HG03039 (cell line): ENCODE measurements around the gene MAMSTR.

Experiments used
- ATAC-seq: cut with Tn5 transposase; IDR thresholded peaks from one replicate; pipeline ENCODE4 v1.9.1; 2021; ENCODE audit warnings: mild to moderate bottlenecking, moderate library complexity; ENCODE audit not compliant: unreplicated experiment

MAMSTR gene

DNA sequence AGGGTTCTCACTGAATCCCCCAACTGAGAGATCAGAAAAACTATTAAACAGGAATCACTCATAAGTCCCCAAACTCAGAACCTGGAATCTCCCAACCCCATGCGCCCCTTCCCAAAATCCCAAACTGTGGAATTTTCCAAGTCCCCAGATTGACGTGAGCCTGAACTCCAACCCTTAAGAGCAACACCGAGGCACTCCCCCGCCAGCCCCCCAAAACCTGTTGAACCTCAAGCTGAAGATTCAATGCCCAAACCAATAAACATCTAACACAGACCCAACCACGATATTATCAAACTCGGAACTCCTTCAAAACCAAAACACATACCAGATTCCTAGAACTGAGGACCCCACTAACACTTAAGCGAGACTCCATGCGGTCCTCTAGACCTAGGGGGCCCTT is 26.6 kb upstream of the MAMSTR start:
- ATAC-seq: no peak

- ATAC-seq: no peak
Measured at GRCh38 chr19:48745208-48745995, 25.9 kb upstream of the MAMSTR start.

- no peak for ATAC-seq
Measured at GRCh38 chr19:48742096-48742495, 22.6 kb upstream of the MAMSTR start.

GRCh38 chr19:48741129-48741999 is 21.8 kb upstream of the MAMSTR start:
- no peak for ATAC-seq

DNA sequence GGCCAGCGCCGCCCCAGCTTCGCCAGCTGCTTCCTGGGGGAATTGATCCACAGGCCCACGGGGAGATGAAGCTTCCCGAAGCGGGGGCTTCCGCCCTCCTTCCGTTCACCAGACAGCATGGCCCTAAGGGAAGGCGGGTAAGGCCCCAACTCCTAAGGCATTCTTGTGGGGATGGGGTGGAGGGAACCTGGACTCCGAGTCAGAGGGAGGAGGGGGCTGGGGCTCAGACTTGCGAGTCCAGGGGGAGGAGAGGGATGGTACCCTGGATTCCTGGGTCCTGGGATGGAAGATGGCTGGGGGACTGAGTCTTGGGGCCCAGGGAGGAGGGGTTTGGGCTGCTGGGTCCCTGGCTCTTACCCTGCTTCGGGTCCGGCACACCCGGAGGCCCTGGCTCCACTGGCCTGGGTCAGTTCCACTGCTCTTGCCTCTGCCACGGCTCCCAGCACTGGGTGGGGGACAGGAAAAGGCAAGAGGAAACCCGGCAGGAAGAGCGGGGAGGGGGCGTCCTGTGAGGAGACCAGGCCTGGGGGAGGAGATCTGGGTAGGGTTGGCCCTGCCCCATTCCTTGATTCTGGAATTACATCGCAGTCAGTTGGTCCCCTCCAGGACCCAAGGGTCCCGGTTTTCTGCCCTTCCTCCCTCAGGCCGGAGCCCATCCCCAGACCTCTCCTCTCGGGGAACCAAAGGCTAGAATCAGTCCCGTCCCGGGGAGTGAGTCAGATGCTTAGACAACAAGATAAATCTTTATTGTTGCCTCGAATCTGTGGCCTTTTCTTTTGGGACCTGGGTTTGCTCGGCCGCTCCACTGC is 20.8 kb upstream of the MAMSTR start, which contains the start of gene RASIP1:
TSS of gene RASIP1 (minus strand) at position 447 of the 809 bp plus-strand sequence. CDS start at position 119, 328 bp downstream.
- ATAC-seq: no peak

- no peak for ATAC-seq
Measured at GRCh38 chr19:48739404-48740163, 20.1 kb upstream of the MAMSTR start.

DNA sequence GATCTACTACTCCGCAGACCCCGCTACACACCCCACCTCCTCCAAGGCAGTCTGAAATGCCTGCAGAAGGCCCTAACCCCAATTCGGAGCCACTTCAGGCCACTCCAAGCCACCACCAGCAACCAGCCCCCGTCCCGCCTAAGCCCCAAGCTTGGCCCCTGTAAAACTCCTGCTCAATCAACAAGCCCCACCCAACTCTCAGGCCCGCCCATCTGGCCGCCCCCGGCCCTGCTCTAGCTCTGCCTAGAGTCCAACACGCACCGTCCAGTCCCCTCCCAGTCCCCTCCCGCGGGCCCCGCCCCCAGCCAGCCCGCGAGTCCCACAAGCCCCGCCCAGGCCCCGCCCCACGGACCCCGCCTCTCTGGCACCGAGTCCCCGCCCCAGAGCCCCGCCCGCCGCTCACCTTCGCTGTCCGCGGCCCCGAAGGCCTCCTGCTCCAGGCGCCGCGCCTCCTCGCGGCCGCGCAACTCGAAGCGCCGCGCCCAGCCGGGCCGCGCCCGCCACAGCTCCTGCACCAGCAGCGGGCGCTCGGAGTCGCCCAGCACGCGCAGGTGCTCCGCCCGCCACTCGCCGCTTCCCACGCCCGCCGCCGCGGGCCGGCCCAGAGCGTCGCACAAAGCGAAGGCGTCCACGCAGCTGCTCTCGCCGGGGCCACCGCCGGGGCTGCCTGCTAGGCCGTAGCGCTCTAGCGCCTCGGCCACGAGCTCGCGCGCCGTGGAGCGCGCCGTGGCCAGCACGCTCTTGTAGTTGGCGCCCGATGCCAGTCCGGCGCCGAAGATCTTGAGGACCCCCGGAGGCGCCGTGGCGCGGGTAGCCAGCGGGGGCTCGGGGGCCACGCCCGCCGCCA is 19.3 kb upstream of the MAMSTR start:
- peak; percentile 55 for ATAC-seq

- ATAC-seq: no peak
Measured at GRCh38 chr19:48737360-48737998, 18.0 kb upstream of the MAMSTR start.

GRCh38 chr19:48735031-48735615 is 15.6 kb upstream of the MAMSTR start:
- ATAC-seq: no peak

DNA sequence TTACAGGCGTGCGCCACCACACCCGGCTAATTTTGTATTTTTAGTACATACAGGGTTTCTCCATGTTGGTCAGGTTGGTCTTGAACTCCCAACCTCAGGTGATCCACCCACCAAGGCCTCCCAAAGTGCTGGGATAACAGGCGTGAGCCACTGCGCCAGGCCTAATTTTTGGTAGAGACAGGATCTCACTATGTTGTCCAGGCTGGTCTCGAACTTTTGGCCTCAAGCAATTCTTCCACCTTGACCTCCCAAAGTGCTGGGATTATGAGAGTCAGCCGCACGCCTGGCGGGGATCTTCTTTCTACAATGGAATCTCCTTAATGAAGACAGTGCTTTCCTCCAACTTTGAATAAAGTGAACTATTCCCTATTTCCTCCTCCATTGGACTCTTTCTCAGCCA is 15.1 kb upstream of the MAMSTR start:
- ATAC-seq: no peak

GRCh38 chr19:48731452-48731851 is 11.9 kb upstream of the MAMSTR start:
- ATAC-seq: no peak

GRCh38 chr19:48728911-48729664 is 9.6 kb upstream of the MAMSTR start:
- ATAC-seq: no peak

DNA sequence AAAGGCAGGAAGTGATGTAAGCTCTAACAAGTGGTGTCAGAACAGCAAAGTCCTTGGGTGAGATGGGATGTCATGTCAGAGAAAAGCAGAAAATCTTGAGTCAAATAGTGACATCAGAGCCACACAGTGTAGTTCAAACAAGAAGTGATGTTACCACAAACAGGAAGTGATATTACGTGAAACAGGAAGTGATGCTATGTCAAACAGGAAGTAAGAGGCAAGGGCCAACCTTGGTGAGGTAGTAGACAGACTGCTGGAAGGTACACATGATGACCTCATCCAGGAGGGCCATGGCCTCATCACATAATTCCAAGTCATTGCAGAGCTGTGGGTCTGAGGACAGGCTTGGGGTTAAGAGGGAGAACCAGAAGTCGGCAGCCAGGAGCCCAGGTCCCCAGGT is 7.0 kb upstream of the MAMSTR start:
- ATAC-seq: no peak

DNA sequence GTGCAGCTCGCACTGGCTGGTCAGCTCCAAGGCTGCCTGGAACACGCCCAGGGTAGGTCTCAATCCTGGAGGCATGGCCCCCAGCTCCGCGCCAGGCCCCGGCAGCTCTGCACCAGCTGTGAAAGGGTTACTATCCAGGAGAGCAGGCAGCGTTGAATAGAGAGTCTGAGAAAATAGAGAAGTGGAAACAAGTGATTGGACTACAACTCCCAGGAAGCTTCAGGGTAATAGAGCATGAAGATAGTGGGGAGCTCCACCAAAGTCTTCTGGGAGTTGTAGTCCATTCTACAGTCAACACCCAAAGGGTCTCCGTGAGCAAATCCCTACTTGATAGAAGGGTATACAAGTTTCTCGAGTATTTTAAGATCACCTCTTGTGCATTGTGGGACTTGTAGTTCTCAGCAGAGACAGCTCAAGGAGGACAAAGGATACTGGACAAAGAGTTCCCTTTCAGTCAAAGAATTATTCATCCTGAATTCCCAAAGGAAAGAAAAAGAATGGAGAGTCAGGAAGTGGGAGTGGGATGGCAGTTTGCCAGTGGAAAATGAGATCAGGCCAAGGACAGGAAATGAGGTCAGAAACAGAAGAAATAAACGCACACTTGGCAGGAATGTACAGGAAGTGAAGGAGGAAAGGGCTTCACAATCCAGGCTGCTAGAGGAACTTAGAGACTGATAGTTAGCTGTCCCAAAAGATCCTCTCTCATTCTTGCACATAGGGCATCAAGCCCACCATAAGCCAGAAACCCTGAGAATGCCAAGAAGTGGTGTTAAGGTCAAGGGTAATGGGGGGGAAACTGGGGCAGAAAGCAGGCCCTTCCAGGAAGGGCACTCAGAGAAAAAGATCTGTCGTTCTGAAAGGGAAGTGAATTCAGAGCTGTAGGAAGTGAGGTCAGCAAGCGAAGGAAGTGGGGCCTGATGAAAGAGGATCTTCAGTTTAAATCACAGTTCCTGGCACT is 5.5 kb upstream of the MAMSTR start:
- ATAC-seq: no peak

GRCh38 chr19:48722196-48722708 is 2.7 kb upstream of the MAMSTR start:
- no peak for ATAC-seq

DNA sequence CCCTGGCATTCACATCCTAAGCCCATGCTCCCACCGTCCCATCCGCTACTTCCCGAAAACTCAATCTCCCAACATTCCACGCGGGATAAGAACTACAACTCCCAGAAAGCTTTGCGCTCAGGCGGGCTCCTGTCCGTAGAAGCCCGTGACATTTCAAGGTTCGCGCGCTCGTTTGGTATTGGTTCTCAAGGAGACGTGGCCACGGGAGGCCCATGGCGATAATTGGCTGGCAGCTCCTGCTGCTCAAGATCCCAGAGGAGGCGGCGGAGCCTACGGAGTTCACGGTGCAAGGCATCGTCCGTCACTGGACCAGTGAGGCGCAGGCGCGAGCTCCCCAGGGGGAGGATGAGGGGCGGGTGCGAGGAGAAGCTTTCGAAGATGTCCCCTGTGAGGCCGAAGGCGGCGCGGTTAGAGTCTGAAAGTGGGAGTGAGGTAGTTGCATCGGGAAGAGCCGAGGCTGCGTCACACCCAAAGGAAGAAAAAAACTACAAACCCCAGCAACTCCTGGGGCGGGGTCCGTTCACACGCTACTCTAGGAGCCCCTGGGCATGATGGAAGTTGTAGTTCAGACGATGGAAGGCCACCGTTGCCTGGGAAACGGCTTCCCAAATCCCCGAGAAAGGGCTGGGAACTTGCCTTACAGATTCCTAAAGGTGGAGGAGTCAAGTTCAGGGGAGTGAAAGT is 1.2 kb upstream of the MAMSTR start:
- peak; percentile 77 for ATAC-seq
